T1000 (cell line): ENCODE data around the gene AK4.

Experiments
- DNase-seq: peaks from one replicate; lab custom pipeline; 2025; ENCODE audit warnings: mixed read lengths; lab: John Stamatoyannopoulos, UW

The AK4 gene

GRCh38 chr1:65176591-65176990, 28.6 kb downstream of the AK4 start:
- no peak for DNase-seq

GRCh38 chr1:65177457-65177856, 29.5 kb downstream of the AK4 start:
- DNase-seq = no peak

- no peak for DNase-seq
These were observed 30.2 kb downstream of the AK4 start for GRCh38 chr1:65178235-65178634.

GRCh38 chr1:65179148-65179547, 31.1 kb downstream of the AK4 start:
- DNase-seq = no peak

GRCh38 chr1:65180977-65181376, 33.0 kb downstream of the AK4 start:
- no peak for DNase-seq

- no peak for DNase-seq
These were observed 34.8 kb downstream of the AK4 start for GRCh38 chr1:65182658-65183268.

GRCh38 chr1:65189576-65190115, 41.6 kb downstream of the AK4 start:
- DNase-seq = no peak

GRCh38 chr1:65190229-65190628, 42.2 kb downstream of the AK4 start:
- no peak for DNase-seq

GRCh38 chr1:65193129-65193695, 45.2 kb downstream of the AK4 start:
- no peak for DNase-seq

GRCh38 chr1:65195495-65196417, 47.8 kb downstream of the AK4 start:
- no peak for DNase-seq

GRCh38 chr1:65196926-65197325, 48.9 kb downstream of the AK4 start:
- DNase-seq = no peak

GRCh38 chr1:65197636-65198035, 49.6 kb downstream of the AK4 start:
- DNase-seq = no peak

- DNase-seq = no peak
These were observed 50.1 kb downstream of the AK4 start for GRCh38 chr1:65198096-65198495.

- no peak for DNase-seq
These were observed 52.4 kb downstream of the AK4 start for GRCh38 chr1:65200411-65200810.

- DNase-seq = no peak
These were observed 58.8 kb downstream of the AK4 start for GRCh38 chr1:65206836-65207235.

GRCh38 chr1:65207317-65207716, 59.3 kb downstream of the AK4 start:
- no peak for DNase-seq

GRCh38 chr1:65208563-65208973, 60.6 kb downstream of the AK4 start:
- no peak for DNase-seq

- no peak for DNase-seq
These were observed 61.2 kb downstream of the AK4 start for GRCh38 chr1:65209005-65209885.

GRCh38 chr1:65210325-65210724, 62.3 kb downstream of the AK4 start:
- no peak for DNase-seq

GRCh38 chr1:65211331-65211730, 63.3 kb downstream of the AK4 start:
- DNase-seq = no peak

GRCh38 chr1:65213271-65214023, 65.4 kb downstream of the AK4 start:
- no peak for DNase-seq
